Testis (tissue), 3 donors: ENCODE results near the gene TMEM212. TPM values are rescaled to one million over a fixed set of nuclear protein-coding genes. Genes with fewer than 3 reads are reported as not detected.

Experiments
- DNase-seq: peaks from one replicate; pipeline ENCODE4 v3.0.0-alpha.2; 2019
- H3K27ac ChIP-seq, 2 donors: fragments of 200-600 bp; sonication (generic); one replicate each; pipeline ENCODE4 v1.5.1; 2019
- H3K27me3 ChIP-seq: fragments of 200-600 bp; sonication (generic); one replicate; pipeline ENCODE4 v1.5.1; 2019
- H3K36me3 ChIP-seq: fragments of 200-600 bp; sonication (generic); one replicate; pipeline ENCODE4 v1.5.1; 2017; ENCODE audit warnings: low read depth; ENCODE audit errors: missing control alignments
- H3K4me1 ChIP-seq: fragments of 200-600 bp; sonication (generic); one replicate; pipeline ENCODE4 v1.5.1; 2019
- H3K4me3 ChIP-seq, 2 donors: fragments of 200-600 bp; sonication (generic); one replicate each; pipeline ENCODE4 v1.5.1; 2017 to 2019
- H3K9me3 ChIP-seq: fragments of 200-600 bp; sonication (generic); one replicate; pipeline ENCODE4 v1.5.1; 2017
- POLR2A ChIP-seq: fragments of 450-650 bp; IDR thresholded peaks from one replicate; pipeline ENCODE4 v1.6.1; 2017; ENCODE audit warnings: antibody characterized with exemption, mild to moderate bottlenecking, moderate library complexity
- WGBS, 2 donors: methylation state at CpG; one replicate each; pipeline ENCODE4 v1.1.5; 2018; 5-methylcytosine and 5-hydroxymethylcytosine counted together
- intact Hi-C: fragments of 100-400 bp; cut with DNase I; formaldehyde crosslinking; loops from one replicate; pipeline ENCODE4 v1.15.1; 2023; ENCODE audit warnings: low total_unique reads
- polyA plus RNA-seq: library from polyadenylated mRNA; stranded (reverse); fragments of 350-450 nt; fragmentation: Illumina TruSeq; extraction: RNeasy Lipid Tissue Mini Kit (QIAGEN cat#74804); gene quantifications from one replicate; pipeline ENCODE4 v1.2.3, GENCODE V29; 2014; ENCODE audit warnings: low read depth, low replicate concordance; ENCODE audit not compliant: insufficient read depth
- total RNA-seq, 2 donors: library from RNA; depleted of rRNA; stranded (reverse); fragments of >200 nt; gene quantifications; one replicate each; pipeline ENCODE4 v1.2.3, GENCODE V29; 2016
- TF ChIP-seq, protein P1 (sequence below), 3 experiments: fragments of 450-650 bp in 2 of 3; fragments of 200-600 bp in 1 of 3; sonication (generic) in 1 of 3; IDR thresholded peaks; one replicate each; pipeline ENCODE4 v1.5.1; 2016 to 2019; ENCODE audit warnings: antibody characterized with exemption in 3 of 3, mild to moderate bottlenecking in 2 of 3, moderate library complexity in 1 of 3

The TMEM212 gene
- total and polyA plus RNA-seq, 3 donors from 2014 or later: 1.8 to 4.3 (median 2.5) TPM

DNA sequence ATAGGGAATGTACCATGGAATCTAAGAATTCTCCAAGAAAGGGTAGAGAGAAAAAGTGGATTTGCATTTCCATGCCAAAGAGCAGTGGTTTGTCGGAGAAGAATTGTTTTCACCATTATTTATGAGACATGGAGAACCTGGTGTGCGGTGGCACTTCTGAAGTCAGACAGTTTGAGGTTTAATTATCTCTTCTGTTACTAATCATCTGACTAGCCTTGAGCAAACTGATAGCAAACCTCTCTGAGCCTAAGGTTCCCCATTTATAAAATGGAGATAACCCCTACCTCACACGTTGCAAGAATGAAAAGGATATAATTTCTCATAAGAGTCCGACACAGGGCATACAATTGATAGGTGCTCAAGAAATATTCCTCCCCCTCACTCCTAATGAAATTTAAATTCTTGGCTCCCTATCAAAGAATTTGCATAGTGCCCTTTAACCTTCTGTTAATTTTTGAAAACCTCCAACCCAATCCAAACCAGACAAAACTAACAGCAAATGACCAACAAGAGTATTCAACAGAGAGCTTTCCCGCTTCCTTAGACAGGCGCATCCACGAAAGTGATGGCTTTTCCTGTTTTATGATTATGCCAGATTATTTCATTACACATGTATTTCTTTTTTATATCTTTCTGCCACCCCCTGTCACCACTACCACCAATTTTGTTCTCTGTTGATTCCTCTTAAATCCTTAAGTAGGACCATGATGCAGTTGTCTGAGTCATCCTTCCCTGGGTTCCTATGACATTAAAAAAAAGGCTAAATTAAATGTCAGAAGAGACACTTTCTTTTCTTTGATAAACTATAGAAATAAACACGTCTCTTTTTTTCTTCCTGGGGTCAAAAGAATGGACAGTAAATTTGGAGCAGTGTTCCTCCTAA, 28.5 kb downstream of the TMEM212 start:
- intact Hi-C loops: no loop called here
- TF ChIP-seq, protein P1, sequence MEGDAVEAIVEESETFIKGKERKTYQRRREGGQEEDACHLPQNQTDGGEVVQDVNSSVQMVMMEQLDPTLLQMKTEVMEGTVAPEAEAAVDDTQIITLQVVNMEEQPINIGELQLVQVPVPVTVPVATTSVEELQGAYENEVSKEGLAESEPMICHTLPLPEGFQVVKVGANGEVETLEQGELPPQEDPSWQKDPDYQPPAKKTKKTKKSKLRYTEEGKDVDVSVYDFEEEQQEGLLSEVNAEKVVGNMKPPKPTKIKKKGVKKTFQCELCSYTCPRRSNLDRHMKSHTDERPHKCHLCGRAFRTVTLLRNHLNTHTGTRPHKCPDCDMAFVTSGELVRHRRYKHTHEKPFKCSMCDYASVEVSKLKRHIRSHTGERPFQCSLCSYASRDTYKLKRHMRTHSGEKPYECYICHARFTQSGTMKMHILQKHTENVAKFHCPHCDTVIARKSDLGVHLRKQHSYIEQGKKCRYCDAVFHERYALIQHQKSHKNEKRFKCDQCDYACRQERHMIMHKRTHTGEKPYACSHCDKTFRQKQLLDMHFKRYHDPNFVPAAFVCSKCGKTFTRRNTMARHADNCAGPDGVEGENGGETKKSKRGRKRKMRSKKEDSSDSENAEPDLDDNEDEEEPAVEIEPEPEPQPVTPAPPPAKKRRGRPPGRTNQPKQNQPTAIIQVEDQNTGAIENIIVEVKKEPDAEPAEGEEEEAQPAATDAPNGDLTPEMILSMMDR (IDR thresholded peaks at IDR 0.05): no peak
- TF ChIP-seq POLR2A: no peak
- H3K36me3 ChIP-seq: no peaks in the 10 kb centered on the region
- no peaks in the 10 kb centered on the region for H3K9me3 ChIP-seq
- WGBS, 2 donors: 81 to 88% methylated on average over 8 of the region's 8 CpGs
- no peaks in the 10 kb centered on the region for H3K4me1 ChIP-seq
- no peak for DNase-seq
- no peak overlapping the region for H3K4me3 ChIP-seq
- no peaks in the 10 kb centered on the region for H3K27me3 ChIP-seq
- H3K27ac ChIP-seq: no peak overlapping the region

DNA sequence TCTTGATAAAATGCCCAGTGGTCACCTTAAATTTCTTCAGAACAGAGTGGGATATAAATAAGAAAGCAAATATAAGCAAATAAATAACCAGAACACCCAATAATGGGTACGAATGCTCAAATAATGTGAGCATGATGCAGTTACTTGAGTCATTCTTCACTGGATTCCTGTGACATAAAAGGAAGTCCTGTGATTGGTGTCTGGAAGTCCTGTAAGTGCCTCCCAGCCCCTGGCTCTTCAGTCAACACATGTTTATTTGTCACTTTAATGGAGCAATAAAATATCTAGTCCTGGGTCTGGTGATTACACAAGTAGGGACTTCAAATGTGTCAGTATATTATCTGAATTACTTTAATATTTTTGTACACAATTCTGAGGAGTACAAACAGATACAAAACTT, 30.4 kb downstream of the TMEM212 start:
- no peak for DNase-seq
- intact Hi-C loops: no loop called here
- Histone ChIP-seq H3K4me1 (no peaks in the 10 kb centered on the region), H3K27ac (no peak overlapping the region), H3K9me3 (no peaks in the 10 kb centered on the region), H3K36me3 (no peaks in the 10 kb centered on the region), H3K4me3 (no peak overlapping the region), H3K27me3 (no peaks in the 10 kb centered on the region)
- TF ChIP-seq, protein P1 (IDR thresholded peaks at IDR 0.05): no peak
- TF ChIP-seq POLR2A: no peak
- WGBS, 2 donors: 82 to 87% methylated on average over 1 of the region's 1 CpG

DNA sequence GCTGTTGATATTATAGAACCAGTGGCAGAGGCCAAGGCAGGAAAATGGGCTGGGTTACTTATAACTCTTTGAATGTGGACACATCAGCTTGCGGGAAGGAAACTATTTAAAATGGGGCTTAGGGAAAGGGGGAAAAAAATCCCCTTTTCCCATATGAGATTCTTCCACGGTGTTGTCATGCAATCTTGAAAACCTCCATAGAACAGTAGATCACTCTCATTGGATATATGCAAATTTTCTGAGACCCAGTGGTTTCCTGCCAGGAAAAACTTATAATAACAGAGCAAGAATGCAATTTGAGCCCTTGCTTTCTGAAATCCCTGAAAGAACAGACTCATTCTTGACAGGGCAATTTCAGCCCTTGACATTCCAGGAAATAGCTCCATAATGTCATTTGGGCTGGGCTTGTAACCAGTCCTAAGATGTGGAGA, 31.1 kb downstream of the TMEM212 start:
- WGBS, 2 donors: 59 to 69% methylated on average over 2 of the region's 2 CpGs

DNA sequence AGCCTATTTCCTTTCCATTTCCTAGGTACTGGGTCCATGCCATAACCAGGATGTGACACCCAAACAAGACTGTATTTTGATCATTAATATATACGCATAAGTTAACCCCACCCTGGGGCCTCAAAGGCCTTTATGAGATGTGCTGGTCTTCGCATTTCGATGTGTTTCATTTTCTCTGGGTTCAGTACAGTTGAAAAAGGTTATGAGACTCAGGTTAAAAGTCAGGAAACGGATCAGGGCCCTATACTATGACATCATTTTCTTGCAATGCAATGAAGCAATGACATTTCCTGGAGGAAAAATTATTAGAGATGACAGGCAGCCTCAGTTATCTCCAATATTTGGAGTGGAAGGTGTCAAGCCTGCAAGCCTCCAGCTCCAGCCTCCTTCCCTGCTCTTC, 31.7 kb downstream of the TMEM212 start:
- no peak overlapping the region for H3K4me3 ChIP-seq
- H3K36me3 ChIP-seq: no peaks in the 10 kb centered on the region
- TF ChIP-seq, protein P1 (IDR thresholded peaks at IDR 0.05): no peak
- TF ChIP-seq POLR2A: no peak
- intact Hi-C loops: no loop called here
- 82 to 90% methylated on average over 4 of the region's 4 CpGs for WGBS, 2 donors
- no peaks in the 10 kb centered on the region for H3K9me3 ChIP-seq
- no peaks in the 10 kb centered on the region for H3K27me3 ChIP-seq
- no peak overlapping the region for H3K27ac ChIP-seq
- no peaks in the 10 kb centered on the region for H3K4me1 ChIP-seq
- no peak for DNase-seq

More for the DNA sequence above, 31.1 kb downstream of the TMEM212 start:
- no peak for DNase-seq
- TF ChIP-seq POLR2A: no peak
- TF ChIP-seq, protein P1 (IDR thresholded peaks at IDR 0.05): no peak
- intact Hi-C loops: no loop called here
- H3K4me3 ChIP-seq: no peak overlapping the region
- H3K9me3 ChIP-seq: no peaks in the 10 kb centered on the region
- no peaks in the 10 kb centered on the region for H3K36me3 ChIP-seq
- H3K4me1 ChIP-seq: no peaks in the 10 kb centered on the region
- no peak overlapping the region for H3K27ac ChIP-seq
- H3K27me3 ChIP-seq: no peaks in the 10 kb centered on the region
